Testis (tissue), 2 donors: ENCODE data around the gene TINAGL1.

ENCODE experiments used
- CTCF ChIP-seq, 3 experiments: fragments of 450-650 bp in 2 of 3; fragments of 200-600 bp in 1 of 3; sonication (generic) in 1 of 3; IDR thresholded peaks; one replicate each; pipeline ENCODE4 v1.5.1; 2016 to 2019; ENCODE audit warnings: antibody characterized with exemption in 3 of 3, mild to moderate bottlenecking in 2 of 3, moderate library complexity in 1 of 3
- POLR2A ChIP-seq: fragments of 450-650 bp; IDR thresholded peaks from one replicate; pipeline ENCODE4 v1.6.1; 2017; ENCODE audit warnings: antibody characterized with exemption, mild to moderate bottlenecking, moderate library complexity

- TF ChIP-seq CTCF (IDR thresholded peaks at IDR 0.05) (no peak), POLR2A (no peak)
Observed at GRCh38 chr1:31593136-31593665, 16.9 kb downstream of the TINAGL1 start.
